NB4 (cell line): ENCODE results near the gene NFYC.

ENCODE experiments used
- DNase-seq: peaks from one replicate; pipeline ENCODE4 v3.0.0; 2010; ENCODE audit warnings: low read depth
- H3K4me3 ChIP-seq: one replicate; pipeline ENCODE4 v1.5.1; 2011; ENCODE audit warnings: mild to moderate bottlenecking, low read depth, low read length, moderate library complexity
- CTCF ChIP-seq: IDR thresholded peaks from one replicate; pipeline ENCODE4 v1.5.1; 2012; ENCODE audit warnings: low read depth, low read length
- MAX ChIP-seq: IDR thresholded peaks from 2 replicates; pipeline ENCODE4 v1.6.1; 2011; ENCODE audit warnings: low read depth, low read length
- MYC ChIP-seq: IDR thresholded peaks from 2 replicates; pipeline ENCODE4 v1.6.1; 2011; ENCODE audit warnings: low read depth, low read length
- POLR2A ChIP-seq: IDR thresholded peaks from 2 replicates; pipeline ENCODE4 v1.6.1; 2011; ENCODE audit warnings: mild to moderate bottlenecking; ENCODE audit not compliant: insufficient read length; ENCODE audit errors: extremely low read depth

The NFYC gene

GRCh38 chr1:40653851-40654537, 37.5 kb upstream of the NFYC start:
- H3K4me3 ChIP-seq = no peak overlapping the region
- DNase-seq = peak; percentile 36

GRCh38 chr1:40657046-40657445, 34.5 kb upstream of the NFYC start:
- TF ChIP-seq MYC (no peak), CTCF (no peak), MAX (no peak), POLR2A (no peak)
- DNase-seq = no peak
- H3K4me3 ChIP-seq = no peak overlapping the region

More at GRCh38 chr1:40653851-40654537, 37.5 kb upstream of the NFYC start:
- no peak for TF ChIP-seq MYC
- TF ChIP-seq MAX = no peak
- no peak for TF ChIP-seq CTCF
- TF ChIP-seq POLR2A = no peak

GRCh38 chr1:40658751-40659648, 32.5 kb upstream of the NFYC start:
- H3K4me3 ChIP-seq = no peak overlapping the region
- no peak for TF ChIP-seq POLR2A
- no peak for TF ChIP-seq MYC
- TF ChIP-seq CTCF = no peak
- TF ChIP-seq MAX = no peak
- DNase-seq = no peak

- no peak for DNase-seq
- TF ChIP-seq POLR2A = no peak
- TF ChIP-seq MAX = no peak
- TF ChIP-seq CTCF = no peak
- TF ChIP-seq MYC = no peak
- H3K4me3 ChIP-seq = no peak overlapping the region
Measured at GRCh38 chr1:40659649-40659947, 31.9 kb upstream of the NFYC start.

GRCh38 chr1:40661678-40662077, 29.8 kb upstream of the NFYC start:
- DNase-seq = no peak
- H3K4me3 ChIP-seq = no peak overlapping the region
- TF ChIP-seq CTCF (no peak), MAX (no peak), POLR2A (no peak), MYC (no peak)
